Skin epidermis (tissue), 12 donors: Measurements from ENCODE around the gene HDAC9.

ENCODE experiments used
- H3K27ac ChIP-seq, 21 experiments: fragments of 200-600 bp; sonication (generic) in 11 of 21; one replicate each; pipeline ENCODE4 v1.5.0; 2020; ENCODE audit warnings: mild to moderate bottlenecking in 3 of 21, inconsistent platforms in 2 of 21, moderate library complexity in 2 of 21
- H3K4me3 ChIP-seq, 7 experiments: fragments of 200-600 bp; sonication (generic) in 2 of 7; one replicate each; pipeline ENCODE4 v1.5.0; 2020; ENCODE audit warnings: inconsistent platforms in 2 of 7, mild to moderate bottlenecking in 2 of 7, moderate library complexity in 1 of 7

The HDAC9 gene

GRCh38 chr7:18575622-18576572, 80.3 kb downstream of the HDAC9 start:
- Histone ChIP-seq H3K27ac (no peak overlapping the region), H3K4me3 (no peak overlapping the region)

DNA sequence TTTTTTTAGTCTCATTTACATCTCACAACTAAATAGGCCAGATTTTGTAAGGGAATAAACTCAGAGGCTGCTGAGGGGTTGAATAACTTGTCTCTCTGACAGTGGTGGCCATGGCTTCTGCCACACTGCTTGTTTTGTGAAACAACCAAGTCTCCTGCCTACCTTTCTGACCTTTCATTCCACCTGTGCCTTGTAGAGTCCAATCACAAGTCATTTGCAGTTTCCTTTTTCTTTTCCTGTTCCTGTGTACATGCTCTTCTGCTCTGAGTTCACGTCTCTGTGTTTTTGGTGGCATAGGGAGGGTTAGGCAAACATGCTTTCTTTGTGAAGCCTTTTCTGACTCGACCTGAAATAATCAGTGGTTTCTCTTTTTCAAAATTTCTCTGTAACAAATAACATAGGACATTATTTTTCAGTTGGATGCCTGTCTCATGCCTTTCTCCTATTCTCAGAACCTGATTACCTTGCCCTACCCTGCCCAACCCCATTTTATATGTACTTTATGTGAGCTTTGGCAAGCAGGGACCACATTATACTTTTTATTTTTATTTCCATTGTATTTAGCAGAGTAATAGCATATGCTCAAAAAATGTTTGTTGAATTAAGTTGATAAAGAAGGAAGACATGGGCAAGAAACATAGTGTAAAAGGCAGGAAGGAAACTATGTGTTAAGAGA, 81.7 kb downstream of the HDAC9 start:
- no peak overlapping the region for H3K27ac ChIP-seq
- H3K4me3 ChIP-seq: no peak overlapping the region

- no peak overlapping the region for H3K4me3 ChIP-seq
- H3K27ac ChIP-seq: no peak overlapping the region
These were observed 84.1 kb downstream of the HDAC9 start for GRCh38 chr7:18579698-18580097.

- Histone ChIP-seq H3K27ac (no peak overlapping the region), H3K4me3 (no peak overlapping the region)
These were observed 85.4 kb downstream of the HDAC9 start for GRCh38 chr7:18580950-18581349.

DNA sequence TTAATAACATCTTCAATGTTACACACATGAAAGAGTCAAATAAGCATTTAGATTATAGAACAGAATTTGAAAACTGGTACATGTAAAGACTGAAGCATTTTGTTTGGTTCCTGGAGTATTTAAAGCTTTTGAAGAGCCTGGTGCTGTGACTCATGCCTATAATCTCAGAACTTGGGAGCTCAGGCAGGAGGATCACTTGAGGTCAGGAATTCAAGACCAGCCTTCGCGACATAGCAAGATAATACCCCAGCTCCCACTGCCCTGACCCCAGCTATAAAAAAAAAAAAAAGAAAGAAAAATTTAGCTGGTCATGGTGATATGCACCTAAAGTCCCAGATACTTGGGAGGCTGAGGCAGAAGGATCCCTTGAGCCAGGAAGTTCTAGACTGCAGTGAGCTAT, 87.8 kb downstream of the HDAC9 start:
- Histone ChIP-seq H3K4me3 (no peak overlapping the region), H3K27ac (no peak overlapping the region)

DNA sequence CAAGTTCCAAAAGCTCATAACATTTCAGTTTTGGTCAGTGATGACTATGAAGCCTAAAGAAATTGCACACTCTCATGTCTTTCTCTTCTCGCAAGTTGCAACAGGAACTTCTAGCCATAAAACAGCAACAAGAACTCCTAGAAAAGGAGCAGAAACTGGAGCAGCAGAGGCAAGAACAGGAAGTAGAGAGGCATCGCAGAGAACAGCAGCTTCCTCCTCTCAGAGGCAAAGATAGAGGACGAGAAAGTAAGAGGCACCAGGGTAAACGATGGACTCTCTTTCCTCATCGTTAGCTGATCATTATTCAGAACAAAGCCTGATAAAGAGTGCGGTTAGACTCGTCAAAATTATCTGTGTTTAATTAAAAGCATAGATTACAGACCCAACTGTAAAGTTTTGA, 94.7 kb downstream of the HDAC9 start:
- peak overlapping the region in 4 of 21 experiments; percentile 4 to 49 (median 38) for H3K27ac ChIP-seq
- H3K4me3 ChIP-seq: no peak overlapping the region

DNA sequence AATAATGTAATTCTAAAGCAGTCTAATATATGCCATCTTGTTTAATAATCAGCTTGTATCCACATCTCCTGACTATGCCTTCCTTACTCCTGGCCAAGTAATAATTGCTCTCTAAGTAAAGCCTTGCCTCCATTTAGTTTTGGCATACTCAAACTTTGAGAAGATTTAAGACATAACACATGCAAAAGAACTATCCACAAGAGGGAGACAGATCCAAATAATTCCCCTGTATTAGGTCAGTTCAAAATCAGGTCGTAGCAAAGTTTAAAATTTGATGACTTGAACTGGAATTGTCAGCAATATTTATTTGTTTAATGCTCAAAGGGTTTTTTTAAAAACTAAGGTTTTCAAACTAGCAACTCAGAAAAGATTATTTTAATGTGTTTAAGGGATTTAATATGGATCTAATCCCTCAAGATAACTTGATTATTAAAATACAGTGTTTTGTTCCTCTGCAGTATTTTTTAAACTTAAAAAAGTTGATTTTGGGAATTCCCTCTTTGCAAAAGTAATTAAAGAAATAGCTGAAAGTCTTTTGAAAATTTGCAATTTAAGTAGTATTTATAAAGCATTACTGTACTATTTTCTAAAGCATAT, 95.3 kb downstream of the HDAC9 start:
- Histone ChIP-seq H3K4me3 (no peak overlapping the region), H3K27ac (peak overlapping the region in 3 of 21 experiments; percentile 4 to 55 (median 37))

GRCh38 chr7:18593602-18594279, 98.2 kb downstream of the HDAC9 start:
- H3K27ac ChIP-seq: no peak overlapping the region
- H3K4me3 ChIP-seq: no peak overlapping the region

GRCh38 chr7:18597754-18598153, 102.2 kb downstream of the HDAC9 start:
- Histone ChIP-seq H3K27ac (no peak overlapping the region), H3K4me3 (no peak overlapping the region)

GRCh38 chr7:18607025-18607424, 111.5 kb downstream of the HDAC9 start:
- Histone ChIP-seq H3K27ac (no peak overlapping the region), H3K4me3 (no peak overlapping the region)

DNA sequence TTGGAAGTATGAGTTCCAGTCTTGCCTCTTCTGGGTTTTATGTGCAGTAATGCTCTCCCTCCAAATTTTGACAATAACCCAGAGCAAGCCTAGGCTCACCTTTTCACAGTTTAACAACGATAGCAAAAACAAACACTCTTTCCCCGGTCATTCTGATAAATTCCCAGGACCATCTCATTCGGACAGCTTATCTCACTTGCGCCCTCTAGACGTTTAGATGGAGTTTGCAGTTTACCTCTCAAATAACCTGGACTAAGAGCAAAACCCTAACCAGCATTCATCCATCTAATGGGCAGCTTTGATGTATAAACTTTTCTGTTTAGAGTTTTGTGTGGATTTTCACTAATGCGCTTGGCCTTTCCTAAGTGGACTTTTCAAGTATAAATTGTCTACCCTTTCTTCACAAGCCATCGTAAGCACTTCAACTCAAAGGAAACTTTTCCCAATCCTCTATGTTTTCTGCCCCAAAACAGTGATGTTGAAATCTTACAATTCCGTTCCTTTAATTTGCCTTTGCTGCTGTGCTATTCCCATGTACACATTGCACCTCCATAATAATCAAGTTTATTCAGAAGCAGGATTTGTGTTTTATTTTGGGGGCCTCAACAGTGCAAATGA, 114.9 kb downstream of the HDAC9 start:
- no peak overlapping the region for H3K4me3 ChIP-seq

DNA sequence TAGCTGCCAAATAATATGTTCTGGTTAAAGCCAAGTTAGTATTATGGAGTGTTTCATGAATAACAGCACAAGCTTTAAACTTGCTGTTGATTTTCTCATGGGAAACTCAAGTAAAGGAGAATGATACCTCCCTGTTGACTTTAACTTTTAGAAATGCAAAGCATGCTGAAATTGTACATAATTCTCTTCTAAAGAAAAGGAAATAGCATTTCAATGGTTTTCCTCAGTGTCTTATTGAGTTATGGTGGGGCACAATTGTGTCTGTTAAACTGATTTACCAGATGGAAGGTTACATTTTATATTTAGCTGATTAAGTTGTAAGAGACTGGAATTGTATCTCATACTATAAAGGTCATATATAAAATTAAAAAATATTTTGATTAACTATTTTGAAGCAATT, 119.3 kb downstream of the HDAC9 start:
- Histone ChIP-seq H3K27ac (no peak overlapping the region), H3K4me3 (no peak overlapping the region)

More for the DNA sequence above, 114.9 kb downstream of the HDAC9 start:
- H3K27ac ChIP-seq: no peak overlapping the region

GRCh38 chr7:18619311-18619710, 123.8 kb downstream of the HDAC9 start:
- Histone ChIP-seq H3K27ac (no peak overlapping the region), H3K4me3 (no peak overlapping the region)

DNA sequence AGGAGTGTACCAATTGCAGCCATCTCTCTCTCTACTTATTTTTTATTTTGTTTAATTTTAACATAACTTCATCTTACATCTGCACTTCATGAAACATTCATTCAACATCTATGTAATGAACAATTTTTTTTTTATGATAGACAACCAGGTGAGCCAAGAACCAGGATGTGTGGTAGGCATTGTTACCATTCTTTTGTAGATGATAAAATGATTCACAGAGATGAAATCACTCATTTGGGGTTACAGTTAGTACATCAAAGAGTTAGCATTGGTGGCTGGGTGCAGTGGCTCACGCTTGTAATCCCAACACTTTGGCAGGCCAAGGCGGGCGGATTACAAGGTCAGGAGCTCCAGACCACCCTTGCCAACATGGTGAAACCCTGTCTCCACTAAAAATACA, 127.8 kb downstream of the HDAC9 start:
- Histone ChIP-seq H3K4me3 (no peak overlapping the region), H3K27ac (no peak overlapping the region)

- Histone ChIP-seq H3K4me3 (no peak overlapping the region), H3K27ac (peak overlapping the region in 1 of 21 experiments; percentile 27)
These were observed 128.9 kb downstream of the HDAC9 start for GRCh38 chr7:18624459-18624858.

DNA sequence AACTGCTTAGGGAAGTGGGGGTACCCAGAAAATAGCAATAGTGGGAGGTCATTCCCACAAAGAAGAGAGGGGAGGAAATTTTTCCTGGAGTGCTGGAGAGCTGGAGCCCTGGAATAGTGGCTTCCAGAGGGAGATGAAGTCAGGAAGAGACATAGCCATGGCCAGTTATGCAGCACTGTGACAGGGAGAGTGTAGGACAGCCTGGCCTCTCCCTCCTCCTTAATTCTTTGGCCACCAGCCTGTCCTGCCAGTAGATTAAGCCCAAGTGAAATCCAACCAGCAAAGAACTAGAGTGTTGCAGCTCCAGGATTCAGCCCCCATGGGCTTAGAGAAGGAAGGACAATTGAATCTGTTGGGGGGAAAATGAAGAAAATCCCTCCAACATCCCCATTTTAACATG, 130.5 kb downstream of the HDAC9 start:
- H3K27ac ChIP-seq: peak overlapping the region in 1 of 21 experiments; percentile 49
- H3K4me3 ChIP-seq: no peak overlapping the region

GRCh38 chr7:18626717-18627116, 131.2 kb downstream of the HDAC9 start:
- H3K4me3 ChIP-seq: no peak overlapping the region
- peak overlapping the region in 1 of 21 experiments; percentile 49 for H3K27ac ChIP-seq

DNA sequence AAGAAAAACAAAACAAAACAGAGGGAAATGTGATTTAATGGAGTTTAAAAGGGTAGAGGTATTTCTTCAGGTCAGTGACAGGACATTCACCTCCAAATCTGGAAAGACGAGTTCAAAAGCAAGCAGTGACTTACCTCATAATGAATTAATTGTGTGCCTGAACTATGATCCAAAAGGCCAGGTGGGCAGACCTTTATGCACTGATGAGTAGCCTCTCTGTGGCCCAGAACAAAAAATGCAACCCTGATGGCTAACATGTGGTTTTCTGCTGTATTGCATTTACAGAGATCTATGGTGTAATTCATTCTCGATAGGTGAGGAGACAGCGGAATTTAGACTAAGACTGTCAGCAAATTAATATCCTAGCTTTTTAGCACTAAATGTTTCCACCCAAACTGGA, 142.0 kb downstream of the HDAC9 start:
- H3K27ac ChIP-seq: peak overlapping the region in 1 of 21 experiments; percentile 73

DNA sequence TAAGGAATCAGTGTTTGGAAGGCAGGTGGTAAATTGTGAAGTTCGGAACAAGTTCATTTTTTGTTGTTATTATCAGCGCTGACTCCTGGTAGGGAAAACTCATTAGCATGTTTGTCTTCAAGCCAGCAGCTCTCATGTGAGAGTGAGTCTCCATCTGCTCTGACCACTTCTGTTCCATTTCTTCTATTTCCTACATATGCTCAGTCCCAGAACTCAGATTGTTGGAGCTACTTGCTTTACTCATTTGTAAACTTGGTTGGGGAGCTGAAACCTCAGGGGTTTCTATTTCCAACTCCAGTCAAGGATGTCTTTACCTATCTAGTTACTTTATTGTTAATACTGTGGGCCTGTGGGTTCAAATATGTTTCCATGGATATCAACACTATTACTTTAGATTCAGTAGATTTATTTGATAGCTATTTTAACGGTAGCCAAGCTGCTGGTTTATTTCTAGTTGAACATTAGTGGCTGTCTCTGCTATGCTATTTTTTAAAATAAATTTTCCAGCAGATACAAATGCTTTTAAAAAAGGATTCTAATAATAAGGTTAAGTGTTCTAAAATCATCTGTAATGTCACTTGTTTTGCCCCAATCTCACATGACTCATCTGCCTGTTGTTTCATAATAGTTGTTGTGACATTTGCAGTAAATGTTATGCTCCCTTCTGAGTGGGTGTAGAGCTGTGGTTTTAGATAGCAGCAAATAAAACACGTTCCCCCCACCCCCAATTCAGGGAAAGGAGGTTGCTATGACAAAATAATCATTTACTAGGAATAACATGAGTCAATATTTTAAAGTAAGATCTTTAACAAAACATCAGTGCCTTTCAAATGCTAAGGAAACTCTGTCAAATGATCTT, 143.3 kb downstream of the HDAC9 start:
- peak overlapping the region in 18 of 21 experiments; percentile 14 to 87 (median 65) for H3K27ac ChIP-seq
- H3K4me3 ChIP-seq: no peak overlapping the region

More for the DNA sequence above, 142.0 kb downstream of the HDAC9 start:
- no peak overlapping the region for H3K4me3 ChIP-seq
